ENCODE measurements around the gene CHST8. TPM values are rescaled to one million over a fixed set of nuclear protein-coding genes. Genes with fewer than 3 reads are reported as not detected.

CHST8 gene
- total RNA-seq, 2 donors from 2014 or later, result 2.7 TPM; not detected in 1

DNA sequence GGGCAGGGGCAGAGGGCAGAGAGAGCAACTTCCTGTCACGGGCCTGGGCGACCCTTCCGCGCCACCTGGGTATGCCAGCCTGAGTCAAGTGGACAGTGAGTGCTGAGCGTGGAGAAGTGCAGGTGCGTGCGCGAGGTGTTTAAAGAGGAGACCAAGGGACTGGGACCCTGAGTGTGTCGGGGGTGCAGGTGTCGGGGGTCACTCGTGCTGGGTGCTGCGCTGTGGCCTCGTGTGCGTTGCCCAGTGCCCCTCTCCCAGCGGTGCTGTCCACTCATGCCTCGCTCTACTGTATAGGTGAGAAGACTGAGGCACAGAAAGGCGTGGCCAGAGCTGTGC, 156.0 kb downstream of the CHST8 start:
- peaks cover 20% of the 10 kb centered on the region for H3K4me1 Mint-ChIP-seq
- no peaks in the 10 kb centered on the region for H3K36me3 Mint-ChIP-seq (ENCODE audit: low read depth)
- DNase-seq (no peak), ATAC-seq (no peak)
- no peak overlapping the region for H3K4me3 Mint-ChIP-seq
- peaks cover 39% of the 10 kb centered on the region for H3K27me3 Mint-ChIP-seq
- H3K9me3 ChIP-seq (ENCODE audit: control insufficient read depth, low read length, poor library complexity, severe bottlenecking), result no peaks in the 10 kb centered on the region
- H3K27ac Mint-ChIP-seq, result no peak overlapping the region

DNA sequence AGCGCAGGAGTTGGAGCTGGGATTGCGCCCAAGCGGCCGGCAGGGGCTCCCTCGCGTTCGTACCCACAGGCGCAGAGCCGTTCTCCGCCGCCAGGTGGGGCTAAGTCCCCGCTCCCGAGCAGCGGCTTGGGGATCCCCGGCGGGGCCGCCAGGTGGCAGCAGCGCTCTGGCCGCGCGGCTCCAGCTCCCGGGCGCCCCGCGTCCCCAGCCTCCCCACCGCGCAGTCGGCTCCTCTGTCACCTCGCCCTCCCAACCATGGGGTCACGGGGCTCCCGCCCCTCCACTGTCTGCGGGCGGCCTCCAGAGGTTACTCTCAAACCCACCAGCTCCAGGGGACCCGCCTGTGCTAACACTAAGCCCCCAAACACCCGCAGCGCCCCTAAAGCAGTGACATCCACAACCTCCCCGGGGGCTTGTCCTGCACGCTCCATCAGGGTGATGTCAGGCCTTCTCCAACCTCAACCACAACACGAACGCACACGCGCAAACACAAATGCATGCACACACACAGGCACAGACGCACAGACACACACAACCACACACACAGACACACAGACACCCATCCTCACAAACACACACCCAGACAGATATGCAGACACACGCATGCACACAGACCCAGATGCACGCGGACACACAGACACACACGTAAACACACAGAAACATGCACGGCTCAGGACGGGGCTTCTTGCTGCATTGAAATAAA, 156.5 kb downstream of the CHST8 start:
- ATAC-seq, result peak; percentile 98
- H3K27ac Mint-ChIP-seq, result no peak overlapping the region

GRCh38 chr19:33779849-33780248, 158.1 kb downstream of the CHST8 start:
- no peak for DNase-seq
- Mint-ChIP-seq H3K4me1 (peaks cover 23% of the 10 kb centered on the region), H3K4me3 (peak overlapping the region; percentile 43), H3K27ac (peak overlapping the region; percentile 53), H3K36me3 (ENCODE audit: low read depth) (no peaks in the 10 kb centered on the region), H3K27me3 (peaks cover 39% of the 10 kb centered on the region)
- H3K9me3 ChIP-seq (ENCODE audit: control insufficient read depth, low read length, poor library complexity, severe bottlenecking), result no peaks in the 10 kb centered on the region
- no peak for ATAC-seq

More for the DNA sequence above, 156.5 kb downstream of the CHST8 start:
- H3K9me3 ChIP-seq (ENCODE audit: control insufficient read depth, low read length, poor library complexity, severe bottlenecking), result no peaks in the 10 kb centered on the region
- DNase-seq, result peak; percentile 81 to 91 (median 86)
- no peaks in the 10 kb centered on the region for H3K36me3 Mint-ChIP-seq (ENCODE audit: low read depth)
- peaks cover 39% of the 10 kb centered on the region for H3K27me3 Mint-ChIP-seq
- H3K4me3 Mint-ChIP-seq, result peak overlapping the region; percentile 52
- H3K4me1 Mint-ChIP-seq, result peaks cover 20% of the 10 kb centered on the region

DNA sequence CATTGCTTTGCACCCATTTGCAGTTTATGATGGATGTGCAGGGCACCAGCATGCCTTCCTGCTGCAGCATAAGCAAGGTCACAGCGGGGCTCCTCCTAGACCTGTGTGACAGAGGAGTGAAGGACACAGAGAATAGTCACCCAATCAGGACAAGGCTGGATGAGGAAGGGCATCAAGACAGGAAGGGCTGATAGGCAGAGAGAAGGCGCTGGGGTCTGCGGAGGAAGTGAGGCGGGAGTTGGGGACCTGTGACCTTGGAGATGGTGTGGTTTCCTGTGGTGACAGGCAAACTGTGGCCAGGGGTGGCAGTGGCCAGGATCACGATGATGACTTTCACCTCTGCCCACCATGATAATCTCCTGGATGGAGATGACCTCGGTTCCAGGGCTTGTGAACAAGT, 158.5 kb downstream of the CHST8 start:
- Mint-ChIP-seq H3K4me1 (peaks cover 27% of the 10 kb centered on the region), H3K27me3 (peaks cover 38% of the 10 kb centered on the region), H3K36me3 (ENCODE audit: low read depth) (no peaks in the 10 kb centered on the region), H3K4me3 (peak overlapping the region; percentile 43), H3K27ac (peak overlapping the region; percentile 53)
- ATAC-seq (no peak), DNase-seq (no peak)
- H3K9me3 ChIP-seq (ENCODE audit: control insufficient read depth, low read length, poor library complexity, severe bottlenecking), result no peaks in the 10 kb centered on the region

- Mint-ChIP-seq H3K4me1 (peaks cover 29% of the 10 kb centered on the region), H3K4me3 (no peak overlapping the region), H3K27me3 (peaks cover 33% of the 10 kb centered on the region), H3K36me3 (ENCODE audit: low read depth) (no peaks in the 10 kb centered on the region), H3K27ac (no peak overlapping the region)
- DNase-seq, result no peak
- no peaks in the 10 kb centered on the region for H3K9me3 ChIP-seq (ENCODE audit: control insufficient read depth, low read length, poor library complexity, severe bottlenecking)
- ATAC-seq, result no peak
Observed at GRCh38 chr19:33780746-33781145, 159.0 kb downstream of the CHST8 start.

DNA sequence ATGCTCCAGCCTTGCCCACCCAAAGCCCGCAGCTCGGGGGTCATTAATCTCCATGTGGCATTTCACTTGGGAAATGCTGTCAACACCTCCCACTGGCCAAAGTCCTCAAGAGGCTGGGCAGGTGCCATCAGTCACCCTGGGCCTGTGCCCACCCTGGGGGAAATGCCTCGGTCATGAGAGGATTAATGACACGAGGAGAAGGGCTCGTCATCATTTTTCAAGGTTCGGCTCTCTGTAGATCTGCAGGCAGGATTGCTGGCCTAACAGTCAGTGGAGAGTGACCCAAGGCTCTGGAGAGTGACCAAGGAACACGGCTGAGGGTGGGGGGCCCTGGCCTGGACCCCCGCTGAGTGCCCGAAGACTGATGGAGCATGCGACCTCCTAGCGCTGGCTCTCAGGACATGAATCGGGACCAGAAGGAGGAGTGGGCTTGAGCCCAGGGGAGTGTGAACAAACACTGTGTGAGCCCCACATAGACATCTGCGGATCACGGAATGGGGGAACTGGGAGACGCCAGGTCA, 159.7 kb downstream of the CHST8 start:
- Mint-ChIP-seq H3K4me3 (no peak overlapping the region), H3K36me3 (ENCODE audit: low read depth) (no peaks in the 10 kb centered on the region), H3K27me3 (peaks cover 28% of the 10 kb centered on the region), H3K4me1 (peaks cover 29% of the 10 kb centered on the region), H3K27ac (no peak overlapping the region)
- H3K9me3 ChIP-seq (ENCODE audit: control insufficient read depth, low read length, poor library complexity, severe bottlenecking), result no peaks in the 10 kb centered on the region
- ATAC-seq (no peak), DNase-seq (no peak)

DNA sequence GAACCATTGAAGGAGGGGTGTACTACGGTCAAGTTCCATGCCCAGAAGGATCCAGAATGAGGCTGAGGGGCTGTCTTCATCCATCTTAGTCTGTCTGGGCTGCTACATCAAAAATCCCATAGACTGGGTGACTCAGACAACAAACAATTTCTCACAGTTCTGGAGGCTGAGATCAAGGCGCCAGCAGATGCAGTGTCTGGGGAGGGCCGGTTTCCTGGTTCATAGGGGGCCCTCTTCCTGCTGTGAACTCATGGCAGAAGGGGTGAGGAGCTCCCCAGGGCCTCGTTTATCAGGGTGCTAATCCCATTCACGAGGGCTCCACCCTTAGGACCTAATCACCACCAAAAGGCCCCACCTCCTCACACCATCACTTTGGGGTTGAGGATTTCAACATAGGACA, 160.2 kb downstream of the CHST8 start:
- H3K4me1 Mint-ChIP-seq, result peaks cover 32% of the 10 kb centered on the region
- no peak overlapping the region for H3K27ac Mint-ChIP-seq
- no peaks in the 10 kb centered on the region for H3K36me3 Mint-ChIP-seq (ENCODE audit: low read depth)

GRCh38 chr19:33784432-33784831, 162.7 kb downstream of the CHST8 start:
- Mint-ChIP-seq H3K27me3 (peaks cover 22% of the 10 kb centered on the region), H3K36me3 (ENCODE audit: low read depth) (peaks cover 2% of the 10 kb centered on the region)

More for the DNA sequence above, 160.2 kb downstream of the CHST8 start:
- Mint-ChIP-seq H3K4me3 (no peak overlapping the region), H3K27me3 (peaks cover 28% of the 10 kb centered on the region)
- H3K9me3 ChIP-seq (ENCODE audit: control insufficient read depth, low read length, poor library complexity, severe bottlenecking), result no peaks in the 10 kb centered on the region
- no peak for DNase-seq
- no peak for ATAC-seq

GRCh38 chr19:33785795-33786194, 164.0 kb downstream of the CHST8 start:
- no peak for ATAC-seq
- peak overlapping the region; percentile 56 for H3K4me3 Mint-ChIP-seq
- H3K27ac Mint-ChIP-seq, result peak overlapping the region; percentile 29

More at GRCh38 chr19:33784432-33784831, 162.7 kb downstream of the CHST8 start:
- ATAC-seq (no peak), DNase-seq (no peak)
- peak overlapping the region; percentile 2 for H3K27ac Mint-ChIP-seq
- H3K4me3 Mint-ChIP-seq, result no peak overlapping the region
- peaks cover 31% of the 10 kb centered on the region for H3K4me1 Mint-ChIP-seq
- H3K9me3 ChIP-seq (ENCODE audit: control insufficient read depth, low read length, poor library complexity, severe bottlenecking), result no peaks in the 10 kb centered on the region

DNA sequence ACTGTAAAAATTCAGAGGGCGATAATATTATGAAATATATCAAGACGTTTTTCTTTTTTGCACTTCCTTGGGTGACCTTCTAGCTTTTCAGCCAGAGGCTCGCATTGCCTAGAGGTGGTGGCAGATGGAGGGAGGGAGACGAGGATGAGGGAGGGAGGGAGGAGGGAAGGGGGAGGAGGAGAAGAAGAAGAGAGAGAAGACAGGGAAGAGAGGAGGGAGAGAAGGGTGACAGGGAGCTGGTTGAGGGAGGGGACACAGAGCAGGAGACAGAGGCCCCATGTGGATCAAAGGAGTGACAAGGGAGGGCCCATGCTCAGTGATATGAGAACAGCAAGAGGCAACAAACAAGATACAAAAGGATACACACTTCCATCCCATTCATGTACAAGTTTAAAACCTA, 166.9 kb downstream of the CHST8 start:
- Mint-ChIP-seq H3K4me3 (no peak overlapping the region), H3K36me3 (ENCODE audit: low read depth) (peaks cover 3% of the 10 kb centered on the region), H3K27ac (no peak overlapping the region), H3K27me3 (peaks cover 23% of the 10 kb centered on the region), H3K4me1 (peaks cover 29% of the 10 kb centered on the region)
- no peaks in the 10 kb centered on the region for H3K9me3 ChIP-seq (ENCODE audit: control insufficient read depth, low read length, poor library complexity, severe bottlenecking)
- ATAC-seq (no peak), DNase-seq (no peak)

More at GRCh38 chr19:33785795-33786194, 164.0 kb downstream of the CHST8 start:
- Mint-ChIP-seq H3K27me3 (peaks cover 15% of the 10 kb centered on the region), H3K36me3 (ENCODE audit: low read depth) (peaks cover 3% of the 10 kb centered on the region), H3K4me1 (peaks cover 29% of the 10 kb centered on the region)
- no peaks in the 10 kb centered on the region for H3K9me3 ChIP-seq (ENCODE audit: control insufficient read depth, low read length, poor library complexity, severe bottlenecking)
- DNase-seq, result no peak

- ATAC-seq (no peak), DNase-seq (no peak)
- Mint-ChIP-seq H3K4me3 (no peak overlapping the region), H3K36me3 (ENCODE audit: low read depth) (peaks cover 3% of the 10 kb centered on the region), H3K4me1 (peaks cover 27% of the 10 kb centered on the region), H3K27me3 (peaks cover 23% of the 10 kb centered on the region), H3K27ac (no peak overlapping the region)
- no peaks in the 10 kb centered on the region for H3K9me3 ChIP-seq (ENCODE audit: control insufficient read depth, low read length, poor library complexity, severe bottlenecking)
Observed at GRCh38 chr19:33789344-33789743, 167.6 kb downstream of the CHST8 start.

- Mint-ChIP-seq H3K27me3 (peaks cover 12% of the 10 kb centered on the region), H3K36me3 (ENCODE audit: low read depth) (no peaks in the 10 kb centered on the region), H3K4me3 (peak overlapping the region; percentile 89), H3K4me1 (peaks cover 4% of the 10 kb centered on the region), H3K27ac (peak overlapping the region; percentile 19)
- ATAC-seq, result no peak
- no peak for DNase-seq
- no peaks in the 10 kb centered on the region for H3K9me3 ChIP-seq (ENCODE audit: control insufficient read depth, low read length, poor library complexity, severe bottlenecking)
Observed at GRCh38 chr19:33794683-33795369, 173.1 kb downstream of the CHST8 start.

- H3K9me3 ChIP-seq (ENCODE audit: control insufficient read depth, low read length, poor library complexity, severe bottlenecking), result no peaks in the 10 kb centered on the region
- peaks cover 7% of the 10 kb centered on the region for H3K4me1 Mint-ChIP-seq
- peak overlapping the region; percentile 19 for H3K27ac Mint-ChIP-seq
- H3K27me3 Mint-ChIP-seq, result peaks cover 12% of the 10 kb centered on the region
- H3K4me3 Mint-ChIP-seq, result peak overlapping the region; percentile 89
- DNase-seq (peak; percentile 23 to 54 (median 49)), ATAC-seq (peak; percentile 58)
- H3K36me3 Mint-ChIP-seq (ENCODE audit: low read depth), result no peaks in the 10 kb centered on the region
Observed at GRCh38 chr19:33795370-33796163, 173.8 kb downstream of the CHST8 start.

Data from T-helper 17 cell (primary cell).